ENCODE data around the gene ARHGAP19. TPM values are rescaled to one million over a fixed set of nuclear protein-coding genes. Genes with fewer than 3 reads are reported as not detected.

ARHGAP19 gene
- total and polyA plus RNA-seq, 2 of the 8 experiments (the other 6 are each of a cell fraction or from before 2014, with no cell fraction given): 13.3 to 32.1 TPM

GRCh38 chr10:97291357-97292096 lies 910 bp downstream of the ARHGAP19 start (continued):
- no peak for TF ChIP-seq CHD7 (IDR thresholded peaks at IDR 0.05; ENCODE audit: insufficient replicate concordance, low read length)
